ENCODE measurements around the gene FLNC.

DNA sequence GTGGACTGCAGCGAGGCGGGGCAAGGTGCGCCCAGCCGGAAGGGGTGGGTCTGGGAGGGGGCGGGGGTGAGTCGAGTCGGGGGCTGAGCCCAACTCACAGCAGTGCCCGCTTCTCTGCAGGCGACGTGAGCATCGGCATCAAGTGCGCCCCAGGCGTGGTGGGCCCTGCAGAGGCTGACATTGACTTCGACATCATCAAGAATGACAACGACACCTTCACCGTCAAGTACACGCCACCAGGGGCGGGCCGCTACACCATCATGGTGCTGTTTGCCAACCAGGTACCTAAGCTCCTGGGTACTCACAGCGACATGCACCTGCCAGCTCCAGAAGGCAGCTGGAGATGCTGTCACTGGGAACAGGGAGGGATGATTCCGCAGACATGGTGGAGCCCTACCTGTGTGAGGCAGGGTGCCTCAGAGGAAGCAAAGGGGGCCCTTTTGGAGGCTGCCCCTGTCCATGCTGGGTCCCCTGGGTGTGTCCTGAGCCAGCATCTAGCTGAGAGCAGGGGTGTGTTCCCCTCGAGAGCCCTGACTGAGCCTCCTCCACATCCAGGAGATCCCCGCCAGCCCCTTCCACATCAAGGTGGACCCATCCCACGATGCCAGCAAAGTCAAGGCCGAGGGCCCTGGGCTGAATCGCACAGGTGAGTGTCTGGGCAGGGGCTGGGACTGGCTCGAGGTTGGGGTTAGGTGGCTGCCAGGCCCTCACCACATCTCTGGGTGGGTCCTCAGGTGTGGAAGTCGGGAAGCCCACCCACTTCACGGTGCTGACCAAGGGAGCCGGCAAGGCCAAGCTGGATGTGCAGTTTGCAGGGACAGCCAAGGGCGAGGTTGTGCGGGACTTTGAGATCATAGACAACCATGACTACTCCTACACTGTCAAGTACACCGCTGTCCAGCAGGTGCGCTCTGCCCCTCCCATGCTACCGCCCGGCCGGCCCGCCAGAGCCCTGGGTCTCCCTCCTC is 12.8 kb downstream of the FLNC start:
- TF ChIP-seq EZH2phosphoT487 (IDR thresholded peaks at IDR 0.05; ENCODE audit: insufficient read depth, low read depth) (no peak), EZH2 (IDR thresholded peaks at IDR 0.05; ENCODE audit: insufficient read depth, poor library complexity, severe bottlenecking) (no peak)
